Ammon's horn (tissue), 1 donor: ENCODE results near the gene PLP1.

Source experiments
- DNase-seq: peaks from one replicate; pipeline ENCODE4 v3.0.0-alpha.2; 2016; ENCODE audit warnings: low spot score

PLP1 gene

GRCh38 chrX:103830848-103831247 is 54.2 kb downstream of the PLP1 start:
- peak; percentile 15 for DNase-seq

- DNase-seq, result no peak
Observed at GRCh38 chrX:103831342-103831802, 54.7 kb downstream of the PLP1 start.

GRCh38 chrX:103831803-103832544 is 55.3 kb downstream of the PLP1 start, which contains the start of gene RAB9B:
TSS of gene RAB9B (minus strand) at chrX:103832257. CDS start at chrX:103825784, 6,473 bp downstream.
- peak; percentile 81 for DNase-seq

- DNase-seq, result no peak
Observed at GRCh38 chrX:103839404-103839803, 62.8 kb downstream of the PLP1 start.
